Body of pancreas (tissue), 4 donors: Measurements from ENCODE around the gene JCAD. TPM values are rescaled to one million over a fixed set of nuclear protein-coding genes. Genes with fewer than 3 reads are reported as not detected.

ENCODE experiments used
- ATAC-seq: fragments of 150-250 bp; one replicate; pipeline ENCODE4 v1.9.1; 2016
- DNase-seq, 4 donors: peaks; one replicate each; pipeline ENCODE4 v3.0.0-alpha.2; 2019
- H3K27ac ChIP-seq, 4 donors: fragments of 200-600 bp; sonication (generic); 1 replicate in 3 of 4; 2 replicates in 1 of 4; pipeline versions ENCODE4 v1.5.1 to v1.6.1; 2016 to 2019; ENCODE audit warnings: mild to moderate bottlenecking in 1 of 4, mixed read lengths in 1 of 4, moderate library complexity in 1 of 4
- H3K27me3 ChIP-seq, 2 donors: fragments of 200-600 bp; sonication (generic); one replicate each; pipeline ENCODE4 v1.6.0; 2016; ENCODE audit warnings: mild to moderate bottlenecking in 1 of 2
- H3K36me3 ChIP-seq, 2 donors: fragments of 200-600 bp; sonication (generic); replicated peaks in 1 of 2; 2 replicates each; pipeline ENCODE4 v1.5.1; 2016; ENCODE audit warnings: low read depth in 2 of 2; ENCODE audit not compliant: insufficient read depth in 1 of 2
- H3K4me1 ChIP-seq: fragments of 200-600 bp; sonication (generic); one replicate; pipeline ENCODE4 v1.6.0; 2016
- H3K4me3 ChIP-seq, 2 donors: fragments of 200-600 bp; sonication (generic); 1 replicate in 1 of 2; 2 replicates in 1 of 2; pipeline ENCODE4 v1.5.1; 2016 to 2019
- H3K9me3 ChIP-seq, 3 donors: fragments of 200-600 bp; sonication (generic); 1 replicate in 2 of 3; 2 replicates in 1 of 3; pipeline ENCODE4 v1.5.1; 2016
- POLR2A ChIP-seq, 3 donors: fragments of 450-650 bp; IDR thresholded peaks; one replicate each; pipeline ENCODE4 v1.6.1; 2016; ENCODE audit warnings: antibody characterized with exemption in 3 of 3, mild to moderate bottlenecking in 2 of 3
- WGBS, 2 donors: methylation state at CpG; one replicate each; pipeline ENCODE4 v1.1.5; 2017; 5-methylcytosine and 5-hydroxymethylcytosine counted together
- intact Hi-C: fragments of 100-400 bp; cut with DNase I; formaldehyde crosslinking; loops from one replicate; pipeline ENCODE4 v1.15.1; 2023
- total RNA-seq, 2 donors: library from RNA; depleted of rRNA; stranded (reverse); fragments of >200 nt; gene quantifications; one replicate each; pipeline ENCODE4 v1.1.0, GENCODE V29; 2016
- TF ChIP-seq, protein P1 (sequence below), 7 experiments: fragments of 450-650 bp in 4 of 7; fragments of 200-600 bp in 3 of 7; sonication (generic) in 3 of 7; IDR thresholded peaks; one replicate each; pipeline ENCODE4 v1.5.1; 2016 to 2019; ENCODE audit warnings: antibody characterized with exemption in 7 of 7

The JCAD gene
- total RNA-seq, 2 donors from 2014 or later, result 15.3 to 22.4 TPM

DNA sequence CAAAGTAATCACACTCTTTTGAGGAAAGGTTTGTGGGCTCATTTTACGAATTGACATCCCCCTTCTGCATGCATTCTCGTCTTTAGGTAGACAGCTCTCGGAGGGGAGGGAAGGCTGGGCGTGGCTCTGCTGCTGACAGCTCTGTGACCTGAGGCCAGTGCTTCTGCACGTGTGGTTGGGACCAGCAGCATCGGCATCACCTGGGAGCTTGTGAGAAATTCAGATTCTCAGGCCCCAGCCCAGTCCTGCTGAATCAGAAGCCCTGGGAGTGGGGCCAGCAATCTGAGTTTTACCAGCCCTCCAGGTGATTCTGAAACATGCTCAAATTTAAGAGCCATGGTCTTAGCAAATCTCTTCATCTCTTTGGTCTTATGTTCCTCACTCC is 89.4 kb downstream of the JCAD start:
- WGBS, 2 donors, result 83 to 85% methylated on average over 6 of the region's 6 CpGs
- Histone ChIP-seq H3K27me3 (no peaks in the 10 kb centered on the region), H3K36me3 (no peaks in the 10 kb centered on the region), H3K4me3 (no peak overlapping the region), H3K27ac (no peak overlapping the region), H3K4me1 (no peaks in the 10 kb centered on the region), H3K9me3 (no peaks in the 10 kb centered on the region)
- TF ChIP-seq, protein P1, sequence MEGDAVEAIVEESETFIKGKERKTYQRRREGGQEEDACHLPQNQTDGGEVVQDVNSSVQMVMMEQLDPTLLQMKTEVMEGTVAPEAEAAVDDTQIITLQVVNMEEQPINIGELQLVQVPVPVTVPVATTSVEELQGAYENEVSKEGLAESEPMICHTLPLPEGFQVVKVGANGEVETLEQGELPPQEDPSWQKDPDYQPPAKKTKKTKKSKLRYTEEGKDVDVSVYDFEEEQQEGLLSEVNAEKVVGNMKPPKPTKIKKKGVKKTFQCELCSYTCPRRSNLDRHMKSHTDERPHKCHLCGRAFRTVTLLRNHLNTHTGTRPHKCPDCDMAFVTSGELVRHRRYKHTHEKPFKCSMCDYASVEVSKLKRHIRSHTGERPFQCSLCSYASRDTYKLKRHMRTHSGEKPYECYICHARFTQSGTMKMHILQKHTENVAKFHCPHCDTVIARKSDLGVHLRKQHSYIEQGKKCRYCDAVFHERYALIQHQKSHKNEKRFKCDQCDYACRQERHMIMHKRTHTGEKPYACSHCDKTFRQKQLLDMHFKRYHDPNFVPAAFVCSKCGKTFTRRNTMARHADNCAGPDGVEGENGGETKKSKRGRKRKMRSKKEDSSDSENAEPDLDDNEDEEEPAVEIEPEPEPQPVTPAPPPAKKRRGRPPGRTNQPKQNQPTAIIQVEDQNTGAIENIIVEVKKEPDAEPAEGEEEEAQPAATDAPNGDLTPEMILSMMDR (IDR thresholded peaks at IDR 0.05), result no peak
- TF ChIP-seq POLR2A (IDR thresholded peaks at IDR 0.05), result no peak
- DNase-seq (no peak), ATAC-seq (no peak)
- intact Hi-C loops, result no loop called here

DNA sequence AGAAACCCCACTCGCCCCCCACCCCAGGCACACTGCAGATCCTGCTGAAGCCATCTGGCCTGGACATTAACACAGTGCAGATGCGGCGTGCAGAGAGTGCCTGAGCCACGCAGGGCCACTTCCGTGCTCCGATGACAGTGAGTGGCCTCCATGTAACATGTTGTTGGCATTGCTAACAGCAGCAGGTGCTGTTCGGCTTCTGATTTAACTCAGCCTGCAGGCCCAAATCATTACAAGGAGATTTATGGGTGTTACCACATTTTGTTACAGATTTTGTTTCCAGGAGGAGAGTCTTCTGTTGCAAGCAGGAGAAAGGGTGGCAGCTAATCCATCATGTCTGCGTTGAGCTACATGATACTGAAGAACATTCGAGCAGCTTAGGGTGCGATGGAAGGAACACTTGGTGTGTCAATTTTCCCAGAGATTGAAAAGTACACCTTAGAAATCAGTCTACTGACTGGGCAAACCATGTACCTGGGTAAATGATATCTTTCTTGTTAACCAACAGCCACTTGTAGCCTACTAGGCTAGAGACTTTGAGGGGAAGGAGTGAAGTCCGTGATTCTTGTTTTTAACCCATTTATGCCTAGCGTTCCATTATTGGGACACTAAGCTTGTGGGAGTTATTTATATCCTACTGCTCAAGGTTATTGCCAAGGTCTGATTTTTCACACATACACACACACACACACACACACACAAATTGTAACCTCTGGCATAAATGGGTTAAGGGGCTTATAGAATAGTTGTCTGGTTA is 90.0 kb downstream of the JCAD start:
- Histone ChIP-seq H3K4me1 (no peaks in the 10 kb centered on the region), H3K9me3 (no peaks in the 10 kb centered on the region), H3K4me3 (no peak overlapping the region), H3K27ac (no peak overlapping the region), H3K36me3 (no peaks in the 10 kb centered on the region), H3K27me3 (no peaks in the 10 kb centered on the region)
- intact Hi-C loops, result no loop called here
- no peak for TF ChIP-seq POLR2A (IDR thresholded peaks at IDR 0.05)
- TF ChIP-seq, protein P1 (IDR thresholded peaks at IDR 0.05), result no peak
- DNase-seq, result no peak
- ATAC-seq, result no peak
- 74 to 84% methylated on average over 6 to 10 of the region's 12 CpGs for WGBS, 2 donors

DNA sequence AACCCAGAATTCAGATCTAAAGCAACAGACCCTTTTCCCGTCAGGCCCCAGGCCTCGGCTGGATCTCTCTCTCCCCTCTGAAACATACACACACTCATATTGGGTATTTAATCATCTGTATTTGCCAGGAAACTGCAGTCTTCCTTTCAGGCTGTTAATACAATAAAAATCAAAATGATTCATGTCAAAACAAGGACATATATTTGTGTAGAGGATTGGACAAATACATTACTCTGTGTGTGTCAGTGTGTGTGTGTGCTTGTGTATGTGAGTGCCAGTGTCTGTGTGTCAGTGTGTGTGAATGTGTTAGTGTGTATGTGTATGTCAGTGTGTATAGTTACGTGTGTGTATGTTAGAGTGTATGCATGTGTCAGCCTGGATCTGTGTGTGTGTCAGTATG is 90.8 kb downstream of the JCAD start:
- Histone ChIP-seq H3K27ac (no peak overlapping the region), H3K4me1 (no peaks in the 10 kb centered on the region), H3K27me3 (no peaks in the 10 kb centered on the region), H3K9me3 (no peaks in the 10 kb centered on the region), H3K4me3 (no peak overlapping the region), H3K36me3 (no peaks in the 10 kb centered on the region)
- 64 to 71% methylated on average over 3 of the region's 3 CpGs for WGBS, 2 donors
- TF ChIP-seq, protein P1 (IDR thresholded peaks at IDR 0.05), result no peak
- DNase-seq (no peak), ATAC-seq (no peak)
- intact Hi-C loops, result no loop called here

DNA sequence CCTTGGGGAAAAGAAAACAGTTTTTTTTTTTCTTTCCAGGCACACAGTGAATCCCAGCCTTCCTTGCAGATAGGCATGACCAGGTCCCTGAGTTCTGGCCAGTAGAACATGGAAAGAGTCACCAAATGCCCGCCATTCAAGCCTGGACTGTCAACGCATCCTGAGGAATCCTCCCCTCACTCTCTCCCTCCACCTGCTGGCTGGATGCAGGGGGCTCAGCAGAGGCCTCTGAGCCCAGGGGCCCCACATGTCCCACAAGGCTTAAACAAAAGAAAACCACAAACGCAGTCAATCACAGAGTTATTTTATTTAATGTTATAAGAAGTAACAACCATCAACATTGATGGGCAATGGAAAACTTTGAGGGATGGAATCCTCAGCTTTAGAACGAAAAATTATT is 93.1 kb downstream of the JCAD start:
- Histone ChIP-seq H3K9me3 (no peaks in the 10 kb centered on the region), H3K4me1 (no peaks in the 10 kb centered on the region), H3K36me3 (no peaks in the 10 kb centered on the region), H3K27me3 (no peaks in the 10 kb centered on the region), H3K27ac (no peak overlapping the region), H3K4me3 (no peak overlapping the region)
- no peak for ATAC-seq
- WGBS, 2 donors, result 84 to 96% methylated on average over 4 of the region's 4 CpGs
- intact Hi-C loops, result no loop called here
- TF ChIP-seq, protein P1 (IDR thresholded peaks at IDR 0.05), result no peak
- TF ChIP-seq POLR2A (IDR thresholded peaks at IDR 0.05), result no peak
- DNase-seq, result no peak
